ENCODE data around the gene OR2T4. TPM values are rescaled to one million over a fixed set of nuclear protein-coding genes. Genes with fewer than 3 reads are reported as not detected.

The OR2T4 gene
- total RNA-seq, 1 experiment from 2014 or later, result not detected

DNA sequence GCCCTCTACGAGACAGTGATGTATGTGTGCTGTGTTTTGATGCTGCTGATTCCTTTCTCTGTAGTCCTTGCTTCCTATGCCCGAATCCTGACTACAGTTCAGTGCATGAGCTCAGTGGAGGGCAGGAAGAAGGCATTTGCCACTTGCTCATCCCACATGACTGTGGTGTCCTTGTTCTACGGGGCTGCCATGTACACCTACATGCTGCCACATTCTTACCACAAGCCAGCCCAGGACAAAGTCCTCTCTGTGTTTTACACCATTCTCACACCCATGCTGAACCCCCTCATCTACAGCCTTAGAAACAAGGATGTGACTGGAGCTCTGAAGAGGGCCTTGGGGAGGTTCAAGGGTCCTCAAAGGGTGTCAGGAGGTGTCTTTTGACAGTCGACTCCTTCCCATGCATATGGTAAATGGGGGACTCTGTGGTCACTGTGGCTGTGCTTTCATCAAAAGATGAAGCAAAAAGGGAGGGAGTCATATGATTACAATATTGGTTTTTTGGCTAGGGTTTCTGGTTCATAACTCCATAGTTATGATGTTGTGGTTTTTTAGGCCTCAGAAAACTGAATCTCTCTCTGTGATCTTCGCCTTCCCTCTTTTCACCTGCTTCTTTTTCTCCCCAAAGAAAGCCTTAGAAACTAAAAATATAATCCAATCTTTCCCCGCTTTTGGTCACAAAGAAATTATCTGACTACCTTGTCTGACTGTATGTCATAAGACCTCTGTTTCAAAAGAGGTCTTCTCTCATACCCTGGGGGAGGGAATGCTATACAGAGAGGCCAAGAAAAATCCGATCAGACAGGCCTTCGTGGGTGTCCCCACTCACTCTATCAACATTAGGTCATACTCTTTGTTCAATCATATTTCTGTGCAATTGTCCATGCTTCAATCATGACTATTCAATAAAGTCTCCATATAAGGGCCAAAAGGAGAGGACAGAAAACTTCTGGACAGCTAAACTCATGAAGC lies 45.5 kb downstream of the OR2T4 start:
- Mint-ChIP-seq H3K9me3 (ENCODE audit: low read depth, unreplicated experiment) (peaks cover 24% of the 10 kb centered on the region), H3K27ac (ENCODE audit: unreplicated experiment) (no peak overlapping the region), H3K27me3 (ENCODE audit: unreplicated experiment) (no peaks in the 10 kb centered on the region), H3K4me3 (ENCODE audit: low read depth, unreplicated experiment) (no peak overlapping the region), H3K36me3 (ENCODE audit: insufficient read depth, unreplicated experiment) (no peaks in the 10 kb centered on the region), H3K4me1 (ENCODE audit: low read depth, unreplicated experiment) (no peaks in the 10 kb centered on the region)
- BruUV-seq (replicated peaks), result no TSS peak
- CTCF ChIA-PET, result no interaction called here
- intact Hi-C loops (cut with micrococcal nuclease; ENCODE audit: unreplicated experiment), result no loop called here
- TF ChIP-seq CTCF (IDR thresholded peaks at IDR 0.05; ENCODE audit: unreplicated experiment), result no peak
- DNase-seq, result no peak

Other genes with a start within 250 kb of the OR2T4 start
- not detected in 2 replicates for gene OR2M5, start 216.5 kb upstream of the OR2T4 start, total RNA-seq (2022)
- not detected in 2 replicates for gene OR2M2, start 186.8 kb upstream of the OR2T4 start, total RNA-seq (2022)
- gene OR2M3, start 164.4 kb upstream of the OR2T4 start, total RNA-seq (2022), result not detected in 2 replicates
- not detected in 2 replicates for gene OR2M4, start 130.2 kb upstream of the OR2T4 start, total RNA-seq (2022)
- gene OR2T33, start 83.7 kb upstream of the OR2T4 start, total RNA-seq (2022), result not detected in 2 replicates
- not detected in 2 replicates for gene OR2T12, start 58.2 kb upstream of the OR2T4 start, total RNA-seq (2022)
- not detected in 2 replicates for gene OR2M7, start 37.1 kb upstream of the OR2T4 start, total RNA-seq (2022)
- gene OR14C36, start 12.9 kb upstream of the OR2T4 start, total RNA-seq (2022), result not detected in 2 replicates
- gene OR2T6, start 14.1 kb downstream of the OR2T4 start, total RNA-seq (2022), result not detected in 2 replicates
- gene OR2T1, start 41.4 kb downstream of the OR2T4 start, total RNA-seq (2022), result not detected in 2 replicates
- not detected in 2 replicates for gene OR2T2, start 84.0 kb downstream of the OR2T4 start, total RNA-seq (2022)
- gene OR2T3, start 111.7 kb downstream of the OR2T4 start, total RNA-seq (2022), result not detected in 2 replicates
- not detected in 2 replicates for gene OR2T5, start 126.9 kb downstream of the OR2T4 start, total RNA-seq (2022)
- not detected in 2 replicates for gene OR2G6, start 146.4 kb downstream of the OR2T4 start, total RNA-seq (2022)
- not detected in 2 replicates for gene OR2T29, start 201.1 kb downstream of the OR2T4 start, total RNA-seq (2022)
- gene OR2T34, start 213.1 kb downstream of the OR2T4 start, total RNA-seq (2022), result not detected in 2 replicates
- not detected in 2 replicates for gene OR2T10, start 236.0 kb downstream of the OR2T4 start, total RNA-seq (2022)

All from Calu3 (cell line).